22Rv1 (cell line): Measurements from ENCODE around the gene UTS2R.

Experiments
- CTCF ChIP-seq: fragments of 450-650 bp; IDR thresholded peaks from 2 replicates; pipeline ENCODE4 v1.5.1; 2017; ENCODE audit warnings: mild to moderate bottlenecking
- ZFX ChIP-seq: fragments of 450-650 bp; IDR thresholded peaks from 2 replicates; pipeline ENCODE4 v1.6.1; 2017; ENCODE audit warnings: antibody characterized with exemption, borderline replicate concordance

- TF ChIP-seq CTCF (no peak), ZFX (no peak)
Observed at GRCh38 chr17:82330322-82331239, 41.0 kb upstream of the UTS2R start.
